Stimulated activated naive CD8-positive, alpha-beta T cell treated with anti-CD3 and anti-CD28 coated beads, Interleukin-15, Interleukin-2, amounts not matched to agents 100 U/mL and 50 U/mL, for 24 hours (primary cell): ENCODE measurements around the gene USH2A.

Source experiments
- ATAC-seq: fragments of 150-1000 bp; cut with Tn5 transposase; one replicate; pipeline ENCODE4 v1.10.0; 2021
- DNase-seq: peaks from one replicate; pipeline ENCODE4 v3.0.0; 2021

USH2A gene

DNA sequence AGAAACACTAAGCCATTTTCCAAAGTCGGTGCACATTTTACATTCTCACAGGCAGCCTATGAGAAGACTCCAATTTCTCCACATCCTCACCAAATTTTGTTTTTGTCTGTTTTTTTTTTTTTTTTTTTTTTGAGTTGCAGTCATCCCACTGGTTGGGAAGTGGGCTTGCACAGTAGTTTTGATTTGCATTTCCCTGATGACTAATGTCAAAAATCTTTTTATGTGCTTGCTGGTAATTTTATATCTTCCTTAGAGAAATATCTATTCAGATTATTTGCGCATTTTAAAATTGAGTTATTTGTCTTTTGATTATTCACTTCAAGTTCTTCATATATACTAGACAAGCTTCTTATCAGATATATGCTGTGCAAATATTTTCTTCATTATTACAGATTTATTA is 141.5 kb downstream of the USH2A start:
- ATAC-seq: no peak
- no peak for DNase-seq

DNA sequence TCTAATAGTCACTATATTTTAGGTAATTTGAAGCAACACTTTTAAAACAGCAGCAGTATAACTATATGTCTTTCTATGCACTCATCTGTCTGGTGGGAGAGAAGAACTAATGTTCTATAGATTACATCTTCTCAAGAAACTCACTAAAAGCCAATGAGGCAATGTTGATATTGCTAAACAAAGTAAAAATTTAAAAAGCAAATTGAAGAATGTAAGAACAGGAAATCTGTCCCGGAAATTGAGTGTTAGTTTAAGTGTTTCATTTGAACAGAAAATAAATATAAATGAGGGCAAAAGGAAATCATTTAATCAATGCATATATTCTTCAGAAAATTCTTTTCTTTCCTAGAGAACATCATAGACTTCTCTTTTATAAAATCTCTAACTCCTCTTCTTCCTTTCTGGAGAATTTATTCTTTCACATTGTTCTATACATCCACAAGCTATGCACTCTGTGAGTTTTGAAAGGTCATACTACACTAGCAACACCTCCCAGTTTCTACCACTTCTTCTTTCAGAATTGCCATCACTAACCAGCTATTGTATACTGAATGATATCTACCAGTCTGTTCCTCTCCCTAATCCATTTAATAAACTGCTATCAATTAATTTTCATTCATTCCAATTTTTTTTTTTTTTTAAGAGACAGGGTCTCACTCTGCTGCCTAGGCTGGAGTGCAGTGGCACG is 153.0 kb downstream of the USH2A start:
- DNase-seq (no peak), ATAC-seq (no peak)

DNA sequence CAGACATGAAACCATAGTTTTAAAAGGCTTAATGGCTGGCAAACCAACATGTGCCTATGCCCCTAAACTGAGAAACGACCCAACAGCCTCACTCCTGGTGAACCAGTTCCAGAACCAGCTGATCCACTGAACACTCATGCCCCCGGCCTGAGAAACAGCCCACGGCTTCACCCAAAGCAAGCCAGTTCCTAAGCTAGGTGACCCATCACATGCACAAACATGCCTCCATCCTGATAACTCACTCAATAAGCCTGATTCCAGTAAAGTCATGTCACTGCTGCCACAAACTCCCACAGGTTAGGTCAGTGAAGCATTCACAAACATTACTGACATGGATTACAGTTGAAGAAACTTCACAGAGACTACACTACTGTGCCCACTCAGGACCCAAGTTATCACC is 161.6 kb downstream of the USH2A start:
- DNase-seq (no peak), ATAC-seq (no peak)

DNA sequence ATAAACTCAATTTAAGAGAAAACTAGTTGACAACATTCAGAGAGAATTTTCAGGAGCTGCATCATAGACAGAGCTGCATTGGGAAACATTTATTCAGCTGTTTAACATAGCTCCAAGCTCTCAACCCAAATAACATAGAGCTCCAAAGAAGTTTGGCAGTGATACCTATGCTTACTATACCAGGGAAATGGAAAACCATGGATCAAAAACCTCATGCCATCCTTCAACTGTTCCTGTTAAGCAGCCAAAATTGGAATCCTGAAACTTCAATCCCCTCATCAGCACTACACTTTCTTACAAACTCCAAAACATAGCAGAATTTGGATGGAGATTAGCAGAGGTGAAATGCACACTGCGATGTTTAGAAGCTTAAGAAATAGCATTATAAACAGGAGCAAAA is 164.4 kb downstream of the USH2A start:
- ATAC-seq (no peak), DNase-seq (no peak)

DNA sequence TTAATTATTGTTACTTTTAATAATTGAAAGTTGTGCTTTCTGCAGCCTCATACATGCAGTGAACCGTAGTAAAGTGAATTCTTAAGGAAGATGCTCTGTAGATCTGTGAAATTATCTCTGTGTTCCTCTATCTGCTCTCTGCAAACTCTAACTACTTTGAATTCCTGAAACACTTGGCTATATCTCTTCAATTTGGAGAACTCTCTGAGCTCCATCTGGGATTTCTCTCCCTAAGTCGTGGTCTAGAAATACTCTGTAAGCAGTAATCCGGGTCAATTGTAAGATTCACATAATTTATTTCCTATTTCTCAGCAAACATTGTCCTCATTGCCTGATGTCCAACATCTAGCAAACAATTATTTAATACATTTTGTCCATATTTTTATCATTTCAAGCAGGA is 164.9 kb downstream of the USH2A start:
- no peak for ATAC-seq

DNA sequence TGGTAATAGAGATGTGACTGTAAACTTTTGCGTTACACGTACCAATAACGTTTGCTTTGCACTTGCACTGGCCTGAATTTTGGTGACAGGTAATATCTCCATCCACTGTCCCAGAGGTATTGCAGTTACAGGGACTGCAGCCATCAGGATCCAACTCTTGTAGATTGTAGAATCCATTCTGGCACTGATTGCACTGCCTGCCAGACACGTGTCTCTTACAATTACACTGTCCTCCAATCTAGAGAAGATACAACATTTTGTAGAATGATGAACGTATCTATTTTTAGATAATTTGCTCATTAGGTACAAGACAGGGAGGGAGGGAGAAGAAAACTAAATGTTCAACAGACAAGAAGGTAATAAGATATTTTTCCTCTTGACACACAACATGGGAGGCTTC is 172.4 kb downstream of the USH2A start:
- DNase-seq (no peak), ATAC-seq (no peak)

More for the DNA sequence above, 164.9 kb downstream of the USH2A start:
- no peak for DNase-seq

DNA sequence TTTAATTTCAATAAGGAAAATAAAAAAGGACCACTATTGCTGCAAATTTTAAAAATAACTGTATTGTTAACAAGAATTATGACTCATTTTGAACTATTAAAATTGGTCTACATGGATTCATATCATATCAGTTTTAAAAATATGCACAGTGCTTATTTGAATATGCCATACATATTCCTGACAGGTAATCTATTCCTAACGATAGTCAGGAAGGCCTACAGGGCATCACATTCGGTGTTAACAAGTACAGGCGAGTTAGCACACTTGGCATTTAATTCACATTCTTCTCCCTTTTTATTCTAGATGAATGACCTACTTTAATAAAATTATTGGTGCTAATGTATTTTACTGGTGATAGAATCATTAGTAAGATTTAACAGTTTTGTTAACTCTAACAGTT is 174.6 kb downstream of the USH2A start:
- no peak for DNase-seq
- no peak for ATAC-seq

DNA sequence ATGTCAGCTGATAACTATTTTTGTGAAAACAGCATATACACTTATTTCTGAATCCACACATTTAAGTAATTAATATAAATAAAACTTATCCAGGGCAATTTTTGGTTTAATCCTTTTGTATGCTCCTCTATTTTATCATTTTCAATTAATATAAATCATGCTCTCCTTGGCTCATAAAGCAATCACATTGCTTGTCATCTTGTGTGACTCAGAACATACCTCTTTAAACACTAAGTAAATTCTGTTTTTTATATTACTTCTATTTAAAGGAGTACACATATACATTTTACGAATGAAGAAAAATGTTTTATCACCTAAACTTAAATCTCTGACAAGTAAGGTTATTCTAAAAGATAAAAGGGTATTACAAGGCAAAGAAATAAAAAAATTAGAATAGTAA is 175.3 kb downstream of the USH2A start:
- ATAC-seq: no peak
- DNase-seq: no peak

DNA sequence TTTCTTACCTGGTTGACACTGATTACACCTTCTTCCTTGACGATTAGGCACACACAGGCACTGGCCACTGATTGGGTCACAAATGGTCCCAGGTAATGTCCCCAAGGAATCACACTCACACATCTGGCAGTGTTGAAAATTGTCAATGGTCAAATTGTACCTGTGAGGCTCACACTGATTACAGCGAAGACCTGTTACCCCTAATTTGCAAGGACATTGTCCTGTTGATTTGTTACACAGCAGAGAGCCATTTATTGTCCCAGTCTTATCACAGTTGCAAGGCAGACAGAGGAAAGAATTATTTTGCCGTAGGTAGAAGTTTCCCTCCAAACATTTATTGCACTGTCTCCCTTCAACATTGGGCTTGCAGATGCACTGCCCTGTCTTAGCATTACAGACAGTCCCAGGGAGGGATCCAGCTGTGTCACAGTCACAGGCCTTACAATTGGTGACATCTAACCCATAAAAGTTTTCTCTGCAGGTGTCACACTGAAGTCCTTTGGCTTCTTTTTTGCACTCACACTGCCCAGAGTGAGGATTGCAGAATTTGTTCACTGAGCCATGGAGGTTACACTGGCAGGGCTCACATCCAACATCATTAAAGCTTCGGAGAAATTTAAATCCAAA is 176.6 kb downstream of the USH2A start:
- ATAC-seq (no peak), DNase-seq (no peak)

DNA sequence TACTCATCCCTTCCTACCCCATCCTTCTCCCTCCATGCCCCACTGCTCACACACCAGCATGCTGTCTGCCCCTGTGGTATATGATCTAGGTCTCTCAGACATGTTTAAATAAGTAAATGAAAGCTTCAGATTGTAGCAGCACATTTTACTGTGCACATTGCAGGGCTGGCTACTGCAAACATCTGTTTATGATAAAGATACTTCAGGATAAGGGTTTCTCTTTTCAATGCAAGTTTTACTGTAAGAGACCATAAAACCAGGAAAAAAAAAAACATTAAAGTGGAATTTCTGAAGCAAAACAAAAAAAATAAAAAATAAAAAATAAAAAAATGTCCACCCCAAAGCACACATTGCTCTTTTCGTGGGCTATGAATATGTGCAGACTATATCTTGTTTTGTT is 184.4 kb downstream of the USH2A start:
- ATAC-seq (no peak), DNase-seq (no peak)

DNA sequence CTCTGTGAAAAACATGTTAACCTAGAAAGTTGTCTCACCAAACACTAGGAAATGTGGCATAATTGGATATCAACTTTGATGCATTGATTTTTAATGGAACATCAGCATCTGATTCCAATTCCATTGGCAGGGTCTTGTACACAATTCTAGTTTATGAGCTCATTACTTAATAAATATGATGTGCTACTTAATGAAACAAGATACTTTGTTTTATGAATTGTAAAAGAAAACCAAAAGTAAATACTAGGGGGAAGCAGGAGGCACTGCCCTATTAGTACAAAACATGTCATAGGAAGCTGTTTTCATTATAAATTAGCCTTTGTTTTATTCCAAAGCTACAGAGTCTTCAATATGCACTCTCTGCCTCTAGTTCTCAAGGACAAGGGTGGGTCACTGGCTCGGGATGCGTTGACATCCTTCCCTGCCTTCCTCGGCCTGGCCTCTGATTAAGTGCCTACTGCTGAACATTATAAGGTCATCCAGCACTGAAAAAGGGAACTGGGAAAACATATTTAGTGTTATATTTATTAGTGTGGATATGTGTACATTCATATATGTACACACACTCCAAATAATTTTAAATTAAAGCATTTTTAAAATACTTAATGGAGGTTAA is 185.2 kb downstream of the USH2A start:
- DNase-seq (no peak), ATAC-seq (no peak)

DNA sequence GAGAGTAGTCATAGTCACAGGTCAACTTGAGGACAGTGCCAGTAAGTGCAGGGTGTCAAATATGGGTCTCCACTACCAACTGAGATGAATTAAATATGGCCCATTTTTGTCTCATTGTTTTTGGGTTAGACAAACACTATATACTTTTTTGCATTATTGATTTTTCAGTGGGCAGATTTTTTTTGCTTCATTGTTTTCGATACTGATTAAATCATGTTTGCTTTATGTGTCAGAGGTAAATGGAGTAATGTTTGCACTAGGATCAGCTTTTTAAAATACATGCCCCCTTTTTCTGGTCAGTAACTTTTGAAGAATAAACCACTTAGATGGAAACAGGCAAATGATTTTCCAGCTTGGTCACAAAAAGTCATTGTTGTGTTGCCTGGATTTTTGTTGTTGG is 199.0 kb downstream of the USH2A start:
- DNase-seq (no peak), ATAC-seq (no peak)

DNA sequence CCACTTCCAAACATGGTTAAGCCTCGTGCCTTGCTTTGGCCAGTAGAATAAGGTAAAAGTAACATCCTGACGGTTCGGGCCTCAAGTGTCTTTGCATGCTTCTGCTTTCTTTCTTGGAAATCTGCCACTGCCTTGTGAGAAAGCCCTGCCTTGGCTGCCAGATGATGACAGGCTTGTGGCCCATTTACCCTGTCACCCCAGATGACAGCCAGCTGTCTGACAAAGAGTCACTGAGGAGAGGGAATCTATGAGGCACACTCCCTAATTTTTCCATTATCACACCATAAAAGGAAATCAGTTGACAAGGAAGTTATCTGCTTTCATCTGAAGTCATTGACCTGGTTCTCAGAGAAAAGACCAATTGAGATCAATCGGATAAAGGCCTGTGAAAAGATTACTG is 199.8 kb downstream of the USH2A start:
- ATAC-seq (no peak), DNase-seq (no peak)

DNA sequence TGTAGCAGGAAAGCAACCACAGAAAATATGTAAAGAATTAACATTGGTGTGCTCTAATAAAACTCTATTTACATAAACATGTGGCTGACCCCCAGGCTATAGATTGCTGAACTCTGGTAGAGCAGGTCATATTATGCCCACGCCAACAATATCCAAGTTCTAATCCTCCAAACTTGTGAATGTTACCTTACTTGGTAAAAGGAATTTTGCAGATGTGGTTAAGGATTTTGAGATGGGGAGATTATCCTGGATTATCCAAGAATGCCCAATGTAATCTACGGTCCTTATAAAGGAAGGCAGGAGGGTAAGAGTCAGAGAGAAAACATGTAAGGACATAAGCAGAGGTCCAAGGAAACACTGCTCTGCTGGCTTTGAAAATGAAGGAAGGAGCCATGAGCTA is 201.0 kb downstream of the USH2A start:
- ATAC-seq (no peak), DNase-seq (no peak)

DNA sequence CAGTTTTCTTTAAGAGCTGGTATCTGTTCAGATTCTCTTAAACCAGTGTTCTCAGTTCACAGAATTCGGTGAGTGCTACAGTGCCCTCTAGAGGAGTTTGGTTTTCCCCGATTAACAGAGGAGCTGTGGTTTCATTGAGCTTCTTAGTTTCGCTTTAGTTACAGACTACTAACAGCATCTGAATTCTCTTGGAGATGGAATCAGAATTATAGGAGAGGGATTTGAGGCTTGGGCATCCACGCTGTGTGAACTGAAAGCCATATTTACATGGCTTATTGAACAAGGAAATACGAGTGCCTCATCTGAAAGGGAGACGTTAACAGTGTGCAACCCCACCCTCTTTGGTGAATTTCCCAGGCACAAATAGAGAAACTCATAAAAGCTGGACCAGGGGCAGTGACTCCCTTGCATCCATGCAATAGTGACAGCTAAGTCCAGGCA is 202.0 kb downstream of the USH2A start:
- DNase-seq (peak; percentile 4), ATAC-seq (peak; percentile 52)

DNA sequence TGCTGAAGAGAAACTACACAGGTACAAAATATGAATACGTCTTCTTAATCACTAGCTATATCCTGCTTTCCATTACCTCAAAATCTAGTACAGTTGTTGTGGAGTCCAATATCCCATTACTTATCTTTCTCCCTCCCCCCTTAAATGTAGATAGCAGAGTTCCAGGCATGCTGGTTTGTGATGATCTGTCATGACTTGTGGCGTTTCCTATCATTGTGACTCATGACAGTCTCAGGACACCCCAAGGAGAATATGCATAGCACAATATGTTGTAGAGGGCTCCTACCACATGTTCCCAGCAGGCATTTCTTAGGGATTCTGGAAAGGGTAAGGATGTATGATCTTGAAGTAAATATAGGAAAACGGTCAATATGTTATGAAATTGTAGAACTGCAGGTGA is 206.9 kb downstream of the USH2A start:
- ATAC-seq (no peak), DNase-seq (no peak)

DNA sequence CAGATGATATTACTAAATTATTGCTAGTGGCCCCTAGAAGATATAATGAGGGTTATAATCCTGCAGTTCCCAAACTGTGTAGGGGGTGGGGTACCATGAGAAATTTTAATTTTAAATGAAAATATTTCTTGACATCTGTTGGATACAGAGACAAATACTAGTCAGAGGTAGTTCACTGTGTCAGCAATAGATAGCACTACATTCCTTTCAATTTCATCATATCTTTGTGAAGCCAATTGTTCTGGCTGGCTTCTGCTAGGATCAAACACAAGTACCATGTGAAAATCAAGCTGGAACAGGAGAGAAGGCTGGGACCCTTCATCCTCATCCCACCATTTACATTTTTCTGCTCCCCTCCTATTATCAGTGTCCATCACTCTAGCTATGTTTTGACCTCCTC is 208.1 kb downstream of the USH2A start:
- ATAC-seq (no peak), DNase-seq (no peak)

DNA sequence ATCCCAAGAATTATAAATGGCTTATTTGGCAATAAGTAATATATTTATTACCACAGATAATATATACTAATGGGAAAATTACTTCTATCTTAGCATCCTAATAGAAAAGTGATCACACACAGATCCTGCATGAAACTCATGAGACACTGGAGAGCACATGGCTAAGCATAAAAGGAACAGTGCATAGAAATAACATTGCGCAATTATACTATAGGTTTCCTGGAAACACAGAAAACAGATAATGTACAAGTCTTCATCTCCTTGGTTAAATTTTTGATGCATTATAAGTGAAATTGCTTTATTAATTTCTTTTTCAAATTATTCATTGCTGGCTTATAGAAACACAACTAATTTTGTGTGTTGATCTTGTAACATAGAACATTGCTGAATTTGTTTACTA is 210.4 kb downstream of the USH2A start:
- ATAC-seq: no peak

DNA sequence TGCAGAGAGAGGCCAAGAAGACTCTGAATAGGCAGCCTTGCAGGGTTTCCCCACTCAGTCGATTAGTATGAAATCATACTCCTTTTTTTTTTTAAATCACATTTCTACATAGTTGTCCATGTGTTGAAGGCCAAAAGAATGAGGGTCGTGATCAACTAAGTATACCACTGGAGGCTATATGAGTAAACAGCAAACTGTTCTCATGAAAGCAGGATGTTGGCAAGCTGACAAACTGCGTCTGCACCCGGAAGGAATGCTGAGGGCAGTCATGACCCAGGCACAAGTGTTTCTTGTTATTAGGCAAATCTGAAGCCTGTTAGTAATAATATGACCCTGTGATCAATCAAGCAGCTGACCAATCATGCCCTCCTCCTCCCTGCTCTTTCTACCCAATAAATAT is 213.2 kb downstream of the USH2A start:
- ATAC-seq (no peak), DNase-seq (no peak)

More for the DNA sequence above, 210.4 kb downstream of the USH2A start:
- DNase-seq: no peak

DNA sequence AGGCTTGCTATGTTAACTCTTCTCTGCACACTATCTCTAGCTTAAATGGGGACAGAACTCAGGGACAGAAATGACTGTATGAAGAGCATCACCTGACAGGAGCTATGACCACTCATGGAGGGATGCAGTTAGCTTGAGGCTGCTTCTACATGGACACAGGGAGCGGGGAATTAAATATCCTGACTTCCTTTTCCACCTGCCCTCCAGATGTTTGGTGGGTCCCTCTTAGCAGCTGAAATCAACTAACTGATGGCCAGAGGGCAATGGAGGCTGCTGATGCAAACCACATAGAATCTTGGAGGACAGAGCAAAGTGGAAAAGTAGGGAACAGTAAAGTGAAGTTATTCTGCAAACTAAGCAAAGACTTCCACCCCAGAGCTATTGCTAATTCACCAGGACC is 214.1 kb downstream of the USH2A start:
- DNase-seq (no peak), ATAC-seq (no peak)

DNA sequence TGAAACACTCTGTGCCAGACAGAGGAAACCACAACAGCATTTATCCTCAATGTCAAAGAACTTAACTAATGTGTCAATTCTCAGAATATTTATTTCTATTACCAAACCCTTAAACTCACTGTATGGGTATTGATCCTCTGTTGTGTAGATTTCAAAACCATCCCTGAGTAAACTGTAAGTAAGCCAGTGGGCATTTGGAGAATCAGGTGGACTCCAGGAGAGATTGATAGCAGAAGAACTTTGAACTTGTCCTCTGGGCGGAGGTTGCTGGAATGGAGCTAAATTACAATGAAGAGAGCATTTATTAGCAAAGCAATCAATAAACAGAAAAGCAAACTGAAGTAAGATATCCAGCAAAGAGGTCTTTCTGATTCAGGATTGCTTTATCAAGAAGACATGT is 216.1 kb downstream of the USH2A start:
- ATAC-seq: no peak
- no peak for DNase-seq

DNA sequence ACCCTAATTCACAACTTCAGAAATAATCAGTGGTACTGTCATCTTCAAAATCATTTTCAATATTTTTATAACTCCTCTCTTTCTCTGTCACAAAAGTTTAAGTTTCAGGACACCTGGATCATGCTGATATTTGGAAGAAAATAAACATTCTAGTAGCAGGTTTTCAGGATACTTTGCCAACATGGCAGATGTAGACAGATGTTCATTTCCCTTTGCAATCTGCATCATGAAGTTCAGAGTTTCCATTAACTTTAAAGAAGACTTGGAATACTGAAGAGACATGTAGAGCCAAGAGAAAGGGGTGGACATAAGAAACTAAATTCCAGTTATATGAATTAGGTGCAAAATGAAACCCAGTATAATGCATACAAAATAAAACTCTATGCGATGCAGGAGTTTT is 218.1 kb downstream of the USH2A start:
- ATAC-seq (no peak), DNase-seq (no peak)

DNA sequence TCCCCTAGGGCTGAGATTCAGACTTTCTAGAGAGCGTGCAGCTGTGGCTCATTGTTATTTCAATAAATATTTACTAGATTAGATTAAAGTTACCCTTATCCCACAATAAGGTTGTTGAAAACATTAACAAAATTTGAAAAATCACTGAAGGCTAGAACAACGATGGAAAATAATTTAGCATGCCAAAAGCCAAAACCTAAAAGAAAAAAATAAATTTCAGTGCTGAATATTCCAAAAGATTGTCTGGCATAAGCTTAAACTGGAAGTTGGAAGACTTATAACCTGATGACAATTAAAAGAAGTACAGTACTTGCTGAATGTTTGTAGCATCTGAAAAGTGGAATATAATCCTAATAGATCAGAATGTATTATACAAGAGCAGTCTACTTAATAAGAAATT is 221.3 kb downstream of the USH2A start:
- DNase-seq (no peak), ATAC-seq (no peak)

DNA sequence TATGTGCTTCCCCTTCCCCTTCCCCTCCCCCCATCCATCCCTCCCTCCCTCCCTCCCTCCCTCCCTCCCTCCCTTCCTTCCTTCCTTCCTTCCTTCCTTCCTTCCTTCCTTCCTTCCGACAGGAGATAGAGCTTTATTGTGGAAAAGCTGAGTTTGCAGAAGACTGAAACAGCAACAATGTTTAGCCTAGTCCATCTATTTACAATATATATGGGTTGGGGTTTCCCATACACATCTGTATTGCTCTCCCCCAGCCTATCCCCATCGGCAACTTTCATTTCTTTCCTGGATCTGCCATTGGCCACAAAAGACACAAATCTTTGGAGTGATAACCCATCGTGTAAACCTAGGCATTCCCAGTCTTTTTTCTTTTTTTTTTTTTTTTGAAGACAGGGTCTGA is 222.3 kb downstream of the USH2A start:
- DNase-seq: no peak
- no peak for ATAC-seq
